ENCODE results near the gene PDXK.
"Not testable (repeated sequence)": the region's sequence is repeated elsewhere in the genome, so short reads cannot be mapped to it uniquely, and the experiment has no call there.

The PDXK gene

GRCh38 chr21:43696214-43696613, 22.7 kb upstream of the PDXK start:
- no peak for DNase-seq (ENCODE audit: extremely low spot score)
- POLR2A ChIA-PET, result no interaction called here
- CTCF ChIA-PET, result no interaction called here
- no peak for TF ChIP-seq CTCF (IDR thresholded peaks at IDR 0.05; ENCODE audit: control extremely low read depth, extremely low read depth, low read depth, missing control alignments)

- POLR2A ChIA-PET, result no interaction called here
- no peak for DNase-seq (ENCODE audit: extremely low spot score)
- CTCF ChIA-PET, result no interaction called here
- no peak for TF ChIP-seq CTCF (IDR thresholded peaks at IDR 0.05; ENCODE audit: control extremely low read depth, extremely low read depth, low read depth, missing control alignments)
Measured at GRCh38 chr21:43697758-43698643, 20.9 kb upstream of the PDXK start.

- POLR2A ChIA-PET; CTCF ChIA-PET; DNase-seq (ENCODE audit: extremely low spot score): not testable (repeated sequence)
Measured at GRCh38 chr21:43699492-43699777, 19.5 kb upstream of the PDXK start.

GRCh38 chr21:43699933-43700599, 18.9 kb upstream of the PDXK start:
- no peak for TF ChIP-seq CTCF (IDR thresholded peaks at IDR 0.05; ENCODE audit: control extremely low read depth, extremely low read depth, low read depth, missing control alignments)
- no peak for DNase-seq (ENCODE audit: extremely low spot score)
- ChIA-PET POLR2A (no interaction called here), CTCF (no interaction called here)

GRCh38 chr21:43701936-43702784, 16.8 kb upstream of the PDXK start:
- DNase-seq (ENCODE audit: extremely low spot score), result no peak
- CTCF ChIA-PET, result interaction anchor here (1.4 kb wide), 1 partner anchor 9 kb away, joined by 4 read pairs; no protein-coding TSS in a partner anchor
- POLR2A ChIA-PET, result no interaction called here
- TF ChIP-seq CTCF (IDR thresholded peaks at IDR 0.05; ENCODE audit: control extremely low read depth, extremely low read depth, low read depth, missing control alignments), result no peak

- CTCF ChIA-PET, result interaction anchor here (1.4 kb wide), 1 partner anchor 8 kb away, joined by 4 read pairs; no protein-coding TSS in a partner anchor
- POLR2A ChIA-PET, result no interaction called here
- no peak for DNase-seq (ENCODE audit: extremely low spot score)
- no peak for TF ChIP-seq CTCF (IDR thresholded peaks at IDR 0.05; ENCODE audit: control extremely low read depth, extremely low read depth, low read depth, missing control alignments)
Measured at GRCh38 chr21:43702785-43703034, 16.2 kb upstream of the PDXK start.

Measured in GM10248 (cell line).